ENCODE measurements around the gene PRKAR1B.

PRKAR1B gene

GRCh38 chr7:514651-515598, 212.2 kb downstream of the PRKAR1B start:
- H3K4me1 Mint-ChIP-seq: peaks cover 17% of the 10 kb centered on the region
- ATAC-seq: no peak
- DNase-seq: peak; percentile 43
- no peak overlapping the region for H3K27ac Mint-ChIP-seq
- H3K9me3 Mint-ChIP-seq: no peaks in the 10 kb centered on the region
- H3K4me3 Mint-ChIP-seq: no peak overlapping the region
- peaks cover 13% of the 10 kb centered on the region for H3K27me3 Mint-ChIP-seq
- H3K36me3 Mint-ChIP-seq (ENCODE audit: low read depth): peaks cover 10% of the 10 kb centered on the region

DNA sequence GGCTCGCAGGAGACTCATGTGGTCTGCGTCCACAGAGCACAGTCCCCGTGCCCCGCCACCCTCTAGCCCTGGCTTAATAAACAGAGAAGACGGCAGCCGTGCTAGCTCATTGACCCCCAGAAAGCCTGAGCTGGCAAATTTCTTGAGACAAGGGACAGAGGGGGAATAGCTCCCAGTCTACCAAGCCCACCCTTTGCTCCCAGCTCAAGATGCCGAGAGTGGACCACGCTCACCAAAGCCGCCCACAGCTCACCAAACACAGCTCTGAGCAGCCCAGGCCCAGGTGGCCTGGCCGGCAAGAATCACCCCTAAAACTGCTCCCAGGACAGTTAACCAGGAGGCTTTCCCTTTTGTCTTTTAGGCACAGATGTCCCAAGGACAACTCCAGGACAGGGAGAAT, 212.8 kb downstream of the PRKAR1B start:
- no peak for ATAC-seq
- peak overlapping the region; percentile 65 for H3K27ac Mint-ChIP-seq
- H3K36me3 Mint-ChIP-seq (ENCODE audit: low read depth): peaks cover 10% of the 10 kb centered on the region
- H3K4me3 Mint-ChIP-seq: no peak overlapping the region
- DNase-seq: no peak
- peaks cover 13% of the 10 kb centered on the region for H3K27me3 Mint-ChIP-seq
- H3K9me3 Mint-ChIP-seq: no peaks in the 10 kb centered on the region
- H3K4me1 Mint-ChIP-seq: peaks cover 17% of the 10 kb centered on the region

DNA sequence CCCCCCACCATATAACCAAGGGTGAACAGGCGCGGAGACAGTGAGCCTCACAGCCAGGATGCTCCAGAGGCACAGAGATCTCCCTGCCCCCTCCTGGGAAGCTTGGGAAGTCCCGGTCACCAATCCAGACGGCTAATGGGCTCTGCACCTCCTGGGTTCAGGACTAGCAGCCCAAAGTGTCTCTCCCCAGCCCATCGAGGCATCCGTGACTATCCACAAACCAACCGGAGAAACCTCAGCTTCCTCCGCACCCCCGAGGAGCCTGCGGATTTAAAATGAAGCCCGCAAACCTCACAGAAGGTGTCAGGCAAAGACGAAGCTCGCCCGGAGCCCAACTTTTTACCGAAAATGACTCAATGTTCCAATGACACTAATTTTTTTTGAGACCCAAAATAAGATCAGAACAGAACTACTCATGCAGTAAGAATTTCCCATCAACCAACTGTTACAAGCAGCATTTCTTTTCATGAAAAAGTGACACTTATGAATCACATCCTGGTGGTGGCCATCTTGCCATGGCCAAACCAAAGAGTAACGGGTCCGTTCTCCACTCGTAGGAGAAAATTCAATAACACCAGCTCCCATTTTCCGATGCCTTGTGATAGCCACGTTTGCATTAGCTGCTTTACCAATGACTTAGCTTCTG, 213.4 kb downstream of the PRKAR1B start:
- H3K27me3 Mint-ChIP-seq: peaks cover 13% of the 10 kb centered on the region
- peaks cover 17% of the 10 kb centered on the region for H3K4me1 Mint-ChIP-seq
- H3K9me3 Mint-ChIP-seq: no peaks in the 10 kb centered on the region
- H3K27ac Mint-ChIP-seq: peak overlapping the region; percentile 65
- DNase-seq (no peak), ATAC-seq (peak; percentile 4)
- no peak overlapping the region for H3K4me3 Mint-ChIP-seq
- H3K36me3 Mint-ChIP-seq (ENCODE audit: low read depth): peaks cover 10% of the 10 kb centered on the region

GRCh38 chr7:512541-513311, 214.4 kb downstream of the PRKAR1B start:
- Mint-ChIP-seq H3K36me3 (ENCODE audit: low read depth) (peaks cover 10% of the 10 kb centered on the region), H3K27me3 (peaks cover 7% of the 10 kb centered on the region), H3K4me3 (no peak overlapping the region), H3K27ac (no peak overlapping the region), H3K4me1 (peaks cover 15% of the 10 kb centered on the region), H3K9me3 (no peaks in the 10 kb centered on the region)
- DNase-seq (no peak), ATAC-seq (no peak)

DNA sequence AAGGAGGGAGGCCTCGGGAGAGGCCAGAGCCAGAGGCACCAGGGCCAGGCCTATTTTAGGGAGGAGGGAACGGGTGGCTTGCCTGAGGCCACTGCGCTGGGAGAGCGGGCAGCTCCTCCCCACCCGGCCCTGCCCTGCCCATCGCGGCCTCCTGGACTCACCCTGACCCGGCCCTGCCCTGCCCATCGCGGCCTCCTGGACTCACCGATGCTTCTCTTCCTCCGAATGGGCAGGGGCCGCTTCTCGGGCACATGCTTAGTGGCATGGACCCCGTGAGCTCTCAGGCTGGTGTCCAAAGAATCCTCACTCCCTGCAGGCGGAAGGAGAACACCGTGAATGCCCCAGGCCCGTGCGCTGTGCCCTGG, 215.0 kb downstream of the PRKAR1B start:
- peaks cover 14% of the 10 kb centered on the region for H3K4me1 Mint-ChIP-seq
- H3K9me3 Mint-ChIP-seq: no peaks in the 10 kb centered on the region
- DNase-seq (no peak), ATAC-seq (no peak)
- no peak overlapping the region for H3K27ac Mint-ChIP-seq
- H3K36me3 Mint-ChIP-seq (ENCODE audit: low read depth): peaks cover 10% of the 10 kb centered on the region
- no peak overlapping the region for H3K4me3 Mint-ChIP-seq
- H3K27me3 Mint-ChIP-seq: peaks cover 6% of the 10 kb centered on the region

DNA sequence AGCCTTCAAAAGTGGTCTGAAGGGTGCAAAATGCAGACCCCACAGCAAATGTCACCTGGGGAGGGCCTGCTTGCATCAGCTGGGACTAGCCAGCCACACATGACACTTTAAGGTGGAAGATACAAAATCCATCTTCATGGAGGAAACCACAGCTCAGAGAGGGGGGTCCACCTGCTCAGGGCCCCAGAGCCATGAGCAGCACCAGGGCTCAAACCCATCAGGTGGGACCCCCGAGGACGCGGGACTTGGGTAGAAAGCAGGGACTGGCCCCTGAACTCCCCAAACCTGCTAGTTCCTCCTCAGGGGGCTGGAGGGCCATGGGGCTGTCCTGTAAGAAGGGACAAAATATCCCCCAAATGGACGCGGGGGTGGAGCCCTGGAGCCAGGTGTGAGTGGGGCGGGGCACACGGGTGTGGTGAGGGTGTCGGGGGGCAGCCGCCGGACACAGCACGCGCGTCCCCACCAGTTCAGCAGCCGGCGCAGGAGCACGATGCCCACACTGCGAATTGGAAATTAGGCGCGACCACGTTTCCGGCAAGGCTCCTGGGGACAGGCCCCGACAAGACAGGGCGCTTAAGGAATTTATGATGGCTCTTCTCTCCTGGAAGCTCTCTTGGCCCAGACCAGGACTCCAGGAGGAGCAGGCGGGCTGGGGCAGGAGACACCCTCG, 215.5 kb downstream of the PRKAR1B start:
- H3K9me3 Mint-ChIP-seq: no peaks in the 10 kb centered on the region
- no peak overlapping the region for H3K27ac Mint-ChIP-seq
- peaks cover 6% of the 10 kb centered on the region for H3K27me3 Mint-ChIP-seq
- no peak for ATAC-seq
- no peak for DNase-seq
- H3K4me1 Mint-ChIP-seq: peaks cover 14% of the 10 kb centered on the region
- H3K36me3 Mint-ChIP-seq (ENCODE audit: low read depth): peaks cover 10% of the 10 kb centered on the region
- H3K4me3 Mint-ChIP-seq: no peak overlapping the region

DNA sequence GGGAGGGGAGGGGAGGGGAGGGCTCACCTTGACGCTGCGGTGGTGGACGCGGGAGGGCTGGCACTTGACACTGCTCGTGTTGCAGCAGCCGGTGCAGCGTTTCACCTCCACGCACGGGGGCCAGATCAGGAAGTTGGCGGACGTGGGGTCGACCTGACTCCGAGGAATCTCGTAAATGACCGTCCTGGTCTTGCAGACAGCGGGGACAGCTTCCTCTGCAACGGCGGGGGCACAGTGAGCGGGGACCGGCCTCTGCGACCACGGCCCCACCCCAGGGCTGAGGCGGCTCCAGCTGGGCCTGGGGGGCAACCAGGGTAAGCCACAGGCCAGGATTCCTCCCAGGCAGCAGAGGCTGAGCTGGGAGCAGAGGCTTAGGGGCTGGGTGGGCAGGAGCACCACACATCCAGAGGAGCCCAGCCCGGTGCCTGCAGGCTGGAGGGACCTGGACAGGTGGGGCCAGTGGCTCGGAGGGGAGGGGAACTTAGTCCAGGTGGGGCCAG, 216.2 kb downstream of the PRKAR1B start:
- DNase-seq (no peak), ATAC-seq (no peak)
- H3K27ac Mint-ChIP-seq: no peak overlapping the region
- H3K4me3 Mint-ChIP-seq: no peak overlapping the region
- H3K27me3 Mint-ChIP-seq: peaks cover 2% of the 10 kb centered on the region
- peaks cover 10% of the 10 kb centered on the region for H3K4me1 Mint-ChIP-seq
- peaks cover 6% of the 10 kb centered on the region for H3K36me3 Mint-ChIP-seq (ENCODE audit: low read depth)
- H3K9me3 Mint-ChIP-seq: no peaks in the 10 kb centered on the region

- Mint-ChIP-seq H3K27me3 (peaks cover 2% of the 10 kb centered on the region), H3K9me3 (no peaks in the 10 kb centered on the region), H3K4me3 (no peak overlapping the region), H3K27ac (no peak overlapping the region), H3K36me3 (ENCODE audit: low read depth) (peaks cover 11% of the 10 kb centered on the region), H3K4me1 (peaks cover 8% of the 10 kb centered on the region)
- ATAC-seq: no peak
- DNase-seq: no peak
Measured at GRCh38 chr7:510131-510481, 217.0 kb downstream of the PRKAR1B start.

GRCh38 chr7:509426-510130, 217.5 kb downstream of the PRKAR1B start:
- no peak overlapping the region for H3K27ac Mint-ChIP-seq
- H3K4me1 Mint-ChIP-seq: peaks cover 8% of the 10 kb centered on the region
- ATAC-seq (no peak), DNase-seq (no peak)
- H3K36me3 Mint-ChIP-seq (ENCODE audit: low read depth): peaks cover 11% of the 10 kb centered on the region
- peaks cover 2% of the 10 kb centered on the region for H3K27me3 Mint-ChIP-seq
- no peaks in the 10 kb centered on the region for H3K9me3 Mint-ChIP-seq
- no peak overlapping the region for H3K4me3 Mint-ChIP-seq

DNA sequence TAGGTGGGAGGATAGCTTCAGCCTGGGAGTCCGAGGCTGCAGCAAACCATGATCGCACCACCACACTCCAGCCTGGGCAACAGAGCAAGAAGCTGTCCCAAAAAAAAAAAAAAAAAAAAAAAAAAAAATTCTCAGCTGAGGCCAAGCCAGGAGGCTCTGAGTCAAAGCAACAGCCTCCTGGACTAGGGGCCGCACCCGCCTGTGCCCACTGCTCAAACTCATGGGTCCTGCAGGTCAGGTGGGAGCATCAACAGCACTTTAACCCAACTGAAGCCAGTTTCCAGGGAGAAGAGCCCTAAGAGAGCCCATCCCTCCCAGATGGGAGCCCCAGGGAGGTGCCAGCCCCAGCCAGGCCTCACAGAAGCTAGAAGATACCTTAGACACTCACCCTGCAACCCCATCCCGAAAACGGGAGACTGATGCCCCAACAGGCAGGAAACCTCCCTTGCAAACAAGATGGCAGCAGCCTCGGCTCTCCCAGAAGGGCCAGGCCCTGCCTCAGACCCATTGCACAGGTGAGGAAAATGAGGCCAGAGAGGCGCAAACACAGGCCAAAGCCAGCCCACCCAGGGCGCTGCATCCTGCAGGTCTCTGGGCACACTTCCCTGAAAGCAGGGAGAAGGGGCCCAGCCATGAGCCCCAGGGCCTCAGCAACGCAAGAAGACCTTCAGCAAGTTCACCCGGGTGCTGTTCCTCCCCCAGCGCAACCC, 218.5 kb downstream of the PRKAR1B start:
- ATAC-seq (no peak), DNase-seq (no peak)
- Mint-ChIP-seq H3K36me3 (ENCODE audit: low read depth) (peaks cover 8% of the 10 kb centered on the region), H3K4me3 (no peak overlapping the region), H3K4me1 (peaks cover 2% of the 10 kb centered on the region), H3K9me3 (no peaks in the 10 kb centered on the region), H3K27ac (no peak overlapping the region), H3K27me3 (peaks cover 1% of the 10 kb centered on the region)

DNA sequence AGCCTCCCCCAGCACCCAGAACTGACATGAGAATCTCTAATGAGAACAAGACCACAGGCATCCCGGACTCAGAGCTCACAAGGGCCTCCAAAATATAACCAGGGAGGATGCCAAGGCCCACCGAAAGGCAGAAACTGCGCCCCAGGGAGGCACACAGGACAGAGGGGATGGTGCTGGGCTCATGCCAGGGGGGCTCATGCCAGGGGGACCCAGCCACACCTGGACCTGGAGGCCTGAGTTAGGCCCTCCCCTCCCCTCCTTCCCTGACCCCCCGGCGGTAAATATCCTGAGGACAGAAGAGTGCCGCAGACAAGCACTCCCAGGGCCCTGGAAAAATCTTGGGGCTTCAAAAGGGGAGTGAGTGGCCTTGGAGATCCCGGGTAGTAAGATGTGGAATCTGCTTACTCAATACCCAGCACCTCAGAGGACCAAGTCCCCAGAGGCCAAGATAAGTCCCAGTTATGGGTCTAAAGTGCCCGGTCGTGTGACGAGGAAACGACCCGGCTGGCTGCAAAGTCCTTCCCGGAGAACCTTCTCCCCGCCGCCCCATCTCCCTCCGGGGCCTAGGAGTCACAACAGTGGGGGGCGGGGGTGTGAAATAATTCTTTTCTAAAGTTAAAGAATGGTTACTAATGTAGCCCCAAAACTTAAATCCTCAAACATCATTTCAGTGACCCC, 219.3 kb downstream of the PRKAR1B start:
- Mint-ChIP-seq H3K27ac (no peak overlapping the region), H3K36me3 (ENCODE audit: low read depth) (peaks cover 7% of the 10 kb centered on the region), H3K4me3 (no peak overlapping the region), H3K9me3 (no peaks in the 10 kb centered on the region), H3K4me1 (no peaks in the 10 kb centered on the region), H3K27me3 (no peaks in the 10 kb centered on the region)
- DNase-seq (no peak), ATAC-seq (no peak)

DNA sequence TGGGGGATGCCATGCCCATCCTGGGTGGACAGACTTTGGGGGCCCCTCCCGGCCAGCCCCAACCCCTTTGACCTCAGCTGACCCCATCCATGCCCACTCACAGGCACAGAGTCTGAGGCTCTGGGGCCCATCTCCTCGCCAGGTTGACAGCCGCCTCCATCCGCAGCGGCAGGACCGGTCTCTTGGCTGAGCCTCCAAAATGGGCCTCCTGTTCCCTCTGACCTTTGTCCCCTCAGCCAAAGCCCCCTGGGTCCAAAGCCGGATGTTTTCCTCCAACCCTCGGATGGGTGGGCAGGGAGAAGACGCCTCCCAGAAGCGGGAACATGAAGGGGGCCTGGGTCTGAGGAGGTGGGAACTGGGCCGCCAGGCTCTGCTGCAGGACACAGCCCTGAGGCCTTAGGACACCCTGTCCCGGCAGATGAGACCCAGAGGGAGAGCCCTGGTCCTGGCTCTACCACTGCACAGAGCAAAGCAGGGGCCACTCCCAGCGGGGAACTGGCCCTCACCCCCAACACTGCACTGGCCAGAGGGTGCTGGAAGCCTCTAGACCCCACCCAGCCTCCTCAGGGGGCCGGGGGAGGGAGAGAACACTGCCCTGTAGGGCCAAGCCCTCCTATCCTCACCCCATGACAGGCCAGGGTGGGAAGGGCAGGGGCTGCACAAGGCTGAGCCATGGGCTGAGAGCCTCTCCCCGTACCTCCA, 220.0 kb downstream of the PRKAR1B start:
- Mint-ChIP-seq H3K27me3 (no peaks in the 10 kb centered on the region), H3K27ac (no peak overlapping the region), H3K9me3 (no peaks in the 10 kb centered on the region), H3K36me3 (ENCODE audit: low read depth) (peaks cover 7% of the 10 kb centered on the region), H3K4me1 (no peaks in the 10 kb centered on the region), H3K4me3 (no peak overlapping the region)
- ATAC-seq (no peak), DNase-seq (no peak)
